SK-N-DZ (cell line): ENCODE results near the gene MGMT.

ENCODE experiments used
- DNase-seq: peaks from one replicate; pipeline ENCODE4 v3.0.0-alpha.2; 2015; ENCODE audit warnings: low spot score

The MGMT gene

GRCh38 chr10:129589546-129589945, 122.5 kb downstream of the MGMT start:
- no peak for DNase-seq

- no peak for DNase-seq
These were observed 126.9 kb downstream of the MGMT start for GRCh38 chr10:129593953-129594352.

GRCh38 chr10:129594811-129595210, 127.8 kb downstream of the MGMT start:
- DNase-seq: no peak

- DNase-seq: no peak
These were observed 131.4 kb downstream of the MGMT start for GRCh38 chr10:129598413-129598812.

- DNase-seq: no peak
These were observed 132.1 kb downstream of the MGMT start for GRCh38 chr10:129599160-129599559.

GRCh38 chr10:129601737-129602136, 134.7 kb downstream of the MGMT start:
- DNase-seq: no peak

- no peak for DNase-seq
These were observed 136.0 kb downstream of the MGMT start for GRCh38 chr10:129602938-129603535.

- DNase-seq: no peak
These were observed 137.4 kb downstream of the MGMT start for GRCh38 chr10:129604333-129605032.

GRCh38 chr10:129605266-129605985, 138.4 kb downstream of the MGMT start:
- no peak for DNase-seq

GRCh38 chr10:129605986-129606518, 139.0 kb downstream of the MGMT start:
- no peak for DNase-seq

GRCh38 chr10:129607607-129608109, 140.6 kb downstream of the MGMT start:
- no peak for DNase-seq

GRCh38 chr10:129608653-129609052, 141.6 kb downstream of the MGMT start:
- no peak for DNase-seq

GRCh38 chr10:129609551-129609950, 142.5 kb downstream of the MGMT start:
- DNase-seq: no peak

- DNase-seq: no peak
These were observed 145.6 kb downstream of the MGMT start for GRCh38 chr10:129612481-129613109.

GRCh38 chr10:129613377-129613980, 146.4 kb downstream of the MGMT start:
- no peak for DNase-seq

GRCh38 chr10:129614341-129614740, 147.3 kb downstream of the MGMT start:
- DNase-seq: no peak

GRCh38 chr10:129615381-129615780, 148.3 kb downstream of the MGMT start:
- no peak for DNase-seq

GRCh38 chr10:129615921-129616525, 149.0 kb downstream of the MGMT start:
- no peak for DNase-seq

- DNase-seq: no peak
These were observed 150.7 kb downstream of the MGMT start for GRCh38 chr10:129617768-129618167.

GRCh38 chr10:129621062-129621461, 154.0 kb downstream of the MGMT start:
- DNase-seq: no peak

GRCh38 chr10:129621693-129622092, 154.7 kb downstream of the MGMT start:
- DNase-seq: no peak
